GM23338 (cell line): Measurements from ENCODE around the gene ZNF544.

ENCODE experiments used
- ZNF331 ChIP-seq: fragments of 250-450 bp; sonication (Bioruptor Pico); IDR thresholded peaks from 2 replicates; pipeline ENCODE4 v1.5.0; 2020; ENCODE audit warnings: low read depth, mild to moderate bottlenecking, moderate library complexity
- TF ChIP-seq, protein P1 (sequence below), 2 experiments: fragments of 200-600 bp in 1 of 2; sonication (generic) in 1 of 2; conservative IDR thresholded peaks; 2 replicates each; pipeline versions ENCODE4 v1.5.1 to v1.6.1; 2016 to 2017; ENCODE audit warnings: antibody characterized with exemption in 2 of 2, low read depth in 2 of 2, mild to moderate bottlenecking in 2 of 2, moderate library complexity in 1 of 2

DNA sequence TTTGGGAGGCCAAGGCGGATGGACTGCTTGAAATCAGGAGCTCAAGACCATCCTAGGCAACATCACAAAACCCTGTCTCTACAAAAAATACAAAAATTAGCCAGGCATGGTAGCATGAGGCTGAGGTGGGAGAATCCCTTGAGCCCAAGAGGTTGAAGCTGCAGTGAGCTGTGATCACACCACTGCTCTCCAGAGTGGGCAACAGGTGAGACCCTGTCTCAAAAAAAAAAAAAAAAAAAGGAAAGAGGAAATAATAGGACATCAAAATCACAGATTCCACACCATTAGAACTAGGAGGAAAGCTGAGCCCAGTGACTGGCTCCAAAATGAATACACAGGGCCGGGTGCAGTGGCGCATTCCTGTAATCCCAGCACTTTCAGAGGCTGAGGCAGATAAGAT lies 46.9 kb downstream of the ZNF544 start:
- TF ChIP-seq ZNF331 (CRISPR knock-in tag), result no peak
- TF ChIP-seq, protein P1, sequence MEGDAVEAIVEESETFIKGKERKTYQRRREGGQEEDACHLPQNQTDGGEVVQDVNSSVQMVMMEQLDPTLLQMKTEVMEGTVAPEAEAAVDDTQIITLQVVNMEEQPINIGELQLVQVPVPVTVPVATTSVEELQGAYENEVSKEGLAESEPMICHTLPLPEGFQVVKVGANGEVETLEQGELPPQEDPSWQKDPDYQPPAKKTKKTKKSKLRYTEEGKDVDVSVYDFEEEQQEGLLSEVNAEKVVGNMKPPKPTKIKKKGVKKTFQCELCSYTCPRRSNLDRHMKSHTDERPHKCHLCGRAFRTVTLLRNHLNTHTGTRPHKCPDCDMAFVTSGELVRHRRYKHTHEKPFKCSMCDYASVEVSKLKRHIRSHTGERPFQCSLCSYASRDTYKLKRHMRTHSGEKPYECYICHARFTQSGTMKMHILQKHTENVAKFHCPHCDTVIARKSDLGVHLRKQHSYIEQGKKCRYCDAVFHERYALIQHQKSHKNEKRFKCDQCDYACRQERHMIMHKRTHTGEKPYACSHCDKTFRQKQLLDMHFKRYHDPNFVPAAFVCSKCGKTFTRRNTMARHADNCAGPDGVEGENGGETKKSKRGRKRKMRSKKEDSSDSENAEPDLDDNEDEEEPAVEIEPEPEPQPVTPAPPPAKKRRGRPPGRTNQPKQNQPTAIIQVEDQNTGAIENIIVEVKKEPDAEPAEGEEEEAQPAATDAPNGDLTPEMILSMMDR (conservative IDR thresholded peaks at IDR 0.05; ENCODE audit: low read depth in 2 of 2), result no peak
